Lung (tissue), 12 donors: ENCODE results near the gene HPS4. TPM values are rescaled to one million over a fixed set of nuclear protein-coding genes. Genes with fewer than 3 reads are reported as not detected.

Experiments
- ATAC-seq: fragments of 200-7000 bp; cut with Tn5 transposase; one replicate; pipeline ENCODE4 v1.9.1; 2020; ENCODE audit warnings: moderate number of reproducible peaks; ENCODE audit not compliant: insufficient read depth, low FRiP score
- DNase-seq, 3 donors: peaks; one replicate each; pipeline ENCODE4 v3.0.0-alpha.2; 2013 to 2017
- H3K27ac ChIP-seq, 2 donors: one replicate each; pipeline ENCODE4 v1.5.1; 2013; ENCODE audit warnings: mild to moderate bottlenecking in 2 of 2, moderate library complexity in 2 of 2, control low read depth in 1 of 2, inconsistent platforms in 1 of 2, low read depth in 1 of 2, low read length in 1 of 2
- H3K27me3 ChIP-seq, 3 donors: one replicate each; pipeline ENCODE4 v1.5.1; 2013; ENCODE audit warnings: low read length in 2 of 3; ENCODE audit not compliant: control insufficient read depth in 3 of 3, insufficient read depth in 3 of 3
- H3K36me3 ChIP-seq, 4 donors: one replicate each; pipeline ENCODE4 v1.5.1; 2013; ENCODE audit warnings: low read length in 4 of 4, mild to moderate bottlenecking in 1 of 4, moderate library complexity in 1 of 4; ENCODE audit not compliant: control insufficient read depth in 4 of 4, insufficient read depth in 4 of 4
- H3K4me1 ChIP-seq, 5 donors: one replicate each; pipeline ENCODE4 v1.5.1; 2013; ENCODE audit warnings: low read length in 5 of 5, mild to moderate bottlenecking in 2 of 5, moderate library complexity in 1 of 5; ENCODE audit not compliant: control insufficient read depth in 5 of 5, insufficient read depth in 5 of 5
- H3K4me3 ChIP-seq: one replicate; pipeline ENCODE4 v1.5.1; 2013; ENCODE audit warnings: mild to moderate bottlenecking, control low read depth, moderate library complexity
- H3K9ac ChIP-seq, 2 donors: one replicate each; pipeline ENCODE4 v1.5.1; 2013; ENCODE audit warnings: low read length in 2 of 2, control low read depth in 1 of 2; ENCODE audit not compliant: insufficient read depth in 1 of 2
- H3K9me3 ChIP-seq, 4 donors: one replicate each; pipeline ENCODE4 v1.5.1; 2013; ENCODE audit warnings: low read length in 3 of 4, mild to moderate bottlenecking in 1 of 4, moderate library complexity in 1 of 4; ENCODE audit not compliant: control insufficient read depth in 4 of 4, insufficient read depth in 3 of 4
- CTCF ChIP-seq: IDR thresholded peaks from 2 replicates; pipeline ENCODE4 v1.5.1; 2012; ENCODE audit warnings: mild to moderate bottlenecking; ENCODE audit errors: control extremely low read depth, extremely low read depth
- WGBS, 2 donors: extraction: QIAGEN DNeasy Blood & Tissue Kit; methylation state at CpG; one replicate each; pipeline ENCODE4 v1.1.7; 2013; 5-methylcytosine and 5-hydroxymethylcytosine counted together
- polyA plus RNA-seq, 2 donors: library from polyadenylated mRNA; stranded (reverse); fragments of 200-250 nt; gene quantifications; one replicate each; pipeline ENCODE4 v1.2.1, GENCODE V29; 2013
- total RNA-seq, 2 donors: library from RNA; depleted of rRNA in 1 of 2; stranded (reverse); fragments of >200 nt in 1 of 2; gene quantifications; one replicate each; pipeline ENCODE4 v1.2.1, GENCODE V29; 2014 to 2021
- donor health status: control.
- donor health status: control.
- donor health status: Bipolar disorder and iron deficiency.
- donor health status: healthy.
- donor health status: DM: yes; HTN: yes; CAD: no.

Gene HPS4
- total and polyA plus RNA-seq, 4 donors: 14.0 to 48.5 (median 23.4) TPM

DNA sequence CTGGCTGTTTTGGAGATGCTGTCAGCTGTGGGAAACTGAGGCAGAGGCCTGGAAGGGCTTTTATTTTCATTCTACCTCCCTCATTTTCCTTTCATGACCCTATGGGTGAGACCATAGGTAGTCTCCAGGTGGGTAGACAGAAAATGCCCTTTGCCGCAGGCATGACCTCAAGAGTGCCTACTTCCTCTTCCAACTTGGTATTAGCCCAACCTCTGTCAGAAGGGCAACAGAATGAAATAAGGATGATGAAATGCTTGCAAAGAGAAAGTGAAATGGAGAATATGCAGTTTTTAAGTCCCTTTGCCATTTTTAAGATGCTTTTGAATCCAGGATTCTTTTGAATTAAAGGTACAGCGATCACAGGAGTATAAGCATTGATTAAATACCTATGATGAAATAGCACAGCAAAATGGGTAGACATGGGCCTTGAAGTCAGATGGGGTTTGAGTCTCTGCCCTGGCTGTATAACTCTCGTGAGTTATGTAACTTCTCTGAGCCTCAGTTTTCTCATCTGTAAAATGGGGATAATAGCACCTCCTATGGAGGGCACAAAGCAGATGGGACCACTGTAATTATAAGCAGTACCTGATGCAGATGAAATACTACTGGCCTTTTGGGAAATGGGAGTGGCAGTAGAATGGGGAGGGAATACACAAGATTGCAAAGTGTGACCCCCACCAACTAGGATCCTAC, 50.8 kb downstream of the HPS4 start:
- DNase-seq (no peak), ATAC-seq (no peak)
- Histone ChIP-seq H3K36me3 (no peaks in the 10 kb centered on the region), H3K27me3 (peaks cover 0 to 18% (median 11%) of the 10 kb centered on the region in 3 donors), H3K4me3 (no peak overlapping the region), H3K9ac (no peak overlapping the region), H3K27ac (no peak overlapping the region), H3K4me1 (peaks cover 0 to 8% (median 0%) of the 10 kb centered on the region in 5 donors), H3K9me3 (peaks cover 0 to 4% (median 0%) of the 10 kb centered on the region in 4 donors)
- no peak for TF ChIP-seq CTCF
- WGBS, 2 donors: 56 to 80% methylated on average over 3 of the region's 3 CpGs

- Histone ChIP-seq H3K9me3 (peaks cover 0 to 4% (median 0%) of the 10 kb centered on the region in 4 donors), H3K4me3 (no peak overlapping the region), H3K27me3 (peaks cover 0 to 20% (median 15%) of the 10 kb centered on the region in 3 donors), H3K36me3 (no peaks in the 10 kb centered on the region), H3K4me1 (peaks cover 0 to 8% (median 0%) of the 10 kb centered on the region in 5 donors), H3K9ac (no peak overlapping the region), H3K27ac (no peak overlapping the region)
- TF ChIP-seq CTCF: no peak
- DNase-seq: no peak
- 92 to 93% methylated on average over 13 of the region's 13 CpGs for WGBS, 2 donors
- ATAC-seq: no peak
Measured at GRCh38 chr22:26431261-26431995, 52.2 kb downstream of the HPS4 start.

DNA sequence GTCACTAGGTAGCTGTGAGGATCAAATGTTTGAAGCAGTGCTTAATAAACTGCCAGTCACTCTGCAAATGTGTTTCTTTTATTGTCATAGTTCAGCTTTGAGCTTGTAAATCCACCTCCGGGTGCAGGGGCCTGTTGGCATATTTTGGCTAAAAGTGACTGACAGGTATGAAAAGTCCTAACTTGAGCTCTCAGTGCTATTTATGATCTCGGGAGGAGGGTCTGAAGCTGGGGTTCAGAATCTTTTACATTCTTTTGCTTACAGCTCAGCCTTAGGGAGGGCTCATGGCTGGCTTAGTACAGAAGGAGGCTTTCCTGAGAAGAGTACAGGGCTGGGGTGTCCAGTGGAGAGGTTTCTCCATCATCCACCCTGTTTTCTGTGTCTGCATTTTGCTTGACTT, 53.0 kb downstream of the HPS4 start:
- Histone ChIP-seq H3K9ac (no peak overlapping the region), H3K27ac (no peak overlapping the region), H3K36me3 (no peaks in the 10 kb centered on the region), H3K4me3 (no peak overlapping the region), H3K9me3 (peaks cover 0 to 4% (median 0%) of the 10 kb centered on the region in 4 donors), H3K4me1 (peaks cover 0 to 8% (median 0%) of the 10 kb centered on the region in 5 donors), H3K27me3 (peaks cover 0 to 20% (median 15%) of the 10 kb centered on the region in 3 donors)
- TF ChIP-seq CTCF: no peak
- ATAC-seq (no peak), DNase-seq (no peak)
- 82 to 94% methylated on average over 2 of the region's 2 CpGs for WGBS, 2 donors
